ENCODE data around the gene SMPX.

- TF ChIP-seq CTCF (conservative IDR thresholded peaks at IDR 0.05; ENCODE audit: low read depth in 2 of 2) (no peak), CREB1 (CRISPR knock-in tag; IDR thresholded peaks at IDR 0.05; ENCODE audit: low read depth) (no peak), REST (IDR thresholded peaks at IDR 0.05; ENCODE audit: unreplicated experiment) (no peak)
These were observed 39.3 kb downstream of the SMPX start for GRCh38 chrX:21718575-21718974.
